HG03135 (cell line): ENCODE measurements around the gene RPL32.

ENCODE experiments used
- ATAC-seq: cut with Tn5 transposase; IDR thresholded peaks from one replicate; pipeline ENCODE4 v1.9.1; 2021; ENCODE audit warnings: mild to moderate bottlenecking, moderate library complexity; ENCODE audit not compliant: unreplicated experiment

RPL32 gene

GRCh38 chr3:12833222-12834161, 7.9 kb downstream of the RPL32 start:
- ATAC-seq, result no peak

- ATAC-seq, result no peak
Measured at GRCh38 chr3:12832350-12833221, 8.8 kb downstream of the RPL32 start.

GRCh38 chr3:12831301-12831866, 10.0 kb downstream of the RPL32 start:
- no peak for ATAC-seq

- no peak for ATAC-seq
Measured at GRCh38 chr3:12830785-12831156, 10.6 kb downstream of the RPL32 start.

GRCh38 chr3:12829886-12830784, 11.2 kb downstream of the RPL32 start:
- no peak for ATAC-seq

- ATAC-seq, result no peak
Measured at GRCh38 chr3:12829404-12829803, 12.0 kb downstream of the RPL32 start.

- no peak for ATAC-seq
Measured at GRCh38 chr3:12828751-12829150, 12.6 kb downstream of the RPL32 start.

GRCh38 chr3:12825156-12825555, 16.2 kb downstream of the RPL32 start:
- ATAC-seq, result no peak

GRCh38 chr3:12824299-12824698, 17.1 kb downstream of the RPL32 start:
- ATAC-seq, result no peak

- no peak for ATAC-seq
Measured at GRCh38 chr3:12822725-12823373, 18.5 kb downstream of the RPL32 start.

- ATAC-seq, result no peak
Measured at GRCh38 chr3:12818773-12819172, 22.6 kb downstream of the RPL32 start.

- ATAC-seq, result no peak
Measured at GRCh38 chr3:12818273-12818672, 23.1 kb downstream of the RPL32 start.

GRCh38 chr3:12817343-12817710, 24.0 kb downstream of the RPL32 start:
- ATAC-seq, result no peak

- ATAC-seq, result no peak
Measured at GRCh38 chr3:12816521-12817342, 24.6 kb downstream of the RPL32 start.

- ATAC-seq, result no peak
Measured at GRCh38 chr3:12815719-12816118, 25.6 kb downstream of the RPL32 start.

- ATAC-seq, result no peak
Measured at GRCh38 chr3:12815078-12815477, 26.3 kb downstream of the RPL32 start.

GRCh38 chr3:12813967-12814366, 27.4 kb downstream of the RPL32 start:
- ATAC-seq, result no peak

- no peak for ATAC-seq
Measured at GRCh38 chr3:12812812-12813211, 28.6 kb downstream of the RPL32 start.

GRCh38 chr3:12810961-12811360, 30.4 kb downstream of the RPL32 start:
- ATAC-seq, result no peak
